Neural cell (in vitro differentiated cells): Measurements from ENCODE around the gene GGCX.

Source experiments
- CTCF ChIP-seq: fragments of 450-650 bp; IDR thresholded peaks from 2 replicates; pipeline ENCODE4 v1.5.1; 2014; ENCODE audit warnings: antibody characterized with exemption, mild to moderate bottlenecking, moderate library complexity; ENCODE audit not compliant: poor library complexity, severe bottlenecking
- EP300 ChIP-seq: fragments of 450-650 bp; conservative IDR thresholded peaks from 2 replicates; pipeline ENCODE4 v1.6.1; 2014; ENCODE audit warnings: antibody characterized with exemption, mild to moderate bottlenecking, moderate library complexity; ENCODE audit not compliant: poor library complexity, severe bottlenecking
- MXI1 ChIP-seq: fragments of 450-650 bp; conservative IDR thresholded peaks from 2 replicates; pipeline ENCODE4 v1.6.1; 2014; ENCODE audit warnings: antibody characterized with exemption, mild to moderate bottlenecking; ENCODE audit not compliant: poor library complexity, severe bottlenecking
- POLR2AphosphoS5 ChIP-seq: IDR thresholded peaks from 2 replicates; pipeline ENCODE4 v1.6.1; 2012

GRCh38 chr2:85596486-85597143 lies 35.3 kb upstream of the GGCX start:
- TF ChIP-seq CTCF (no peak), POLR2AphosphoS5 (no peak), MXI1 (no peak), EP300 (no peak)
